ENCODE data around the gene MMP24OS. TPM values are rescaled to one million over a fixed set of nuclear protein-coding genes. Genes with fewer than 3 reads are reported as not detected.

The MMP24OS gene
- total RNA-seq, 5 donors from 2014 or later (not counting 1 experiment from before 2014, with no cell fraction given), result 59.5 to 95.5 (median 72.0) TPM

- Histone ChIP-seq H3K4me3 (ENCODE audit: control insufficient read depth in 1 of 2, extremely low read depth in 1 of 2, low read length in 1 of 2) (no peak overlapping the region), H3K36me3 (ENCODE audit: control insufficient read depth in 2 of 2, extremely low read depth in 1 of 2, insufficient read depth in 1 of 2, low read length in 1 of 2) (no peaks in the 10 kb centered on the region), H3K27ac (ENCODE audit: low read length) (no peak overlapping the region), H3K9me3 (no peaks in the 10 kb centered on the region), H3K4me1 (ENCODE audit: control insufficient read depth in 1 of 2, extremely low read depth in 1 of 2, insufficient read depth in 2 of 2, low read length in 2 of 2) (no peaks in the 10 kb centered on the region), H3K27me3 (replicated peaks in 1 of 2; ENCODE audit: control insufficient read depth in 2 of 2, extremely low read depth in 1 of 2, insufficient read depth in 2 of 2, low read length in 1 of 2) (peaks cover 0 to 30% of the 10 kb centered on the region in 2 experiments)
- DNase-seq, result no peak
- ATAC-seq (replicated peaks in 1 of 4), result no peak
- Mint-ChIP-seq H3K27me3 (peaks cover 4 to 12% of the 10 kb centered on the region in 2 donors), H3K36me3 (no peaks in the 10 kb centered on the region), H3K4me3 (no peak overlapping the region), H3K27ac (no peak overlapping the region), H3K4me1 (no peaks in the 10 kb centered on the region), H3K9me3 (no peaks in the 10 kb centered on the region)
- POLR2A ChIA-PET, result interaction anchor here in 1 of 2 donors (0.5 kb wide), 1 partner anchor 841 kb away, joined by 10 read pairs; no protein-coding TSS in a partner anchor
- CTCF ChIA-PET, result no interaction called here
- 89% methylated on average over 17 of the region's 23 CpGs for WGBS (ENCODE audit: insufficient coverage)
Observed at GRCh38 chr20:35292504-35293285, 14.8 kb upstream of the MMP24OS start.

GRCh38 chr20:35291654-35292503 lies 14.0 kb upstream of the MMP24OS start, which contains the start of gene FAM83C:
FAM83C (minus strand) TSS chr20:35292425; CDS start chr20:35292304, 121 bp downstream.
- CTCF ChIA-PET, result no interaction called here
- WGBS (ENCODE audit: insufficient coverage), result 88% methylated on average over 36 of the region's 40 CpGs
- no peak within 1 kb of the TSS for H3K27ac Mint-ChIP-seq
- H3K36me3 Mint-ChIP-seq, result no peaks in the 10 kb centered on the region
- Histone ChIP-seq H3K27ac (ENCODE audit: low read length) (no peak within 1 kb of the TSS), H3K27me3 (replicated peaks in 1 of 2; ENCODE audit: control insufficient read depth in 2 of 2, extremely low read depth in 1 of 2, insufficient read depth in 2 of 2, low read length in 1 of 2) (peaks cover 0 to 34% of the 10 kb centered on the region in 2 experiments), H3K36me3 (ENCODE audit: control insufficient read depth in 2 of 2, extremely low read depth in 1 of 2, insufficient read depth in 1 of 2, low read length in 1 of 2) (no peaks in the 10 kb centered on the region), H3K4me1 (ENCODE audit: control insufficient read depth in 1 of 2, extremely low read depth in 1 of 2, insufficient read depth in 2 of 2, low read length in 2 of 2) (no peaks in the 10 kb centered on the region), H3K4me3 (ENCODE audit: control insufficient read depth in 1 of 2, extremely low read depth in 1 of 2, low read length in 1 of 2) (no peak within 1 kb of the TSS), H3K9me3 (no peaks in the 10 kb centered on the region)
- POLR2A ChIA-PET, result interaction anchor here in 1 of 2 donors (0.5 kb wide), 1 partner anchor 842 kb away, joined by 10 read pairs; no protein-coding TSS in a partner anchor
- no peaks in the 10 kb centered on the region for H3K9me3 Mint-ChIP-seq
- ATAC-seq (replicated peaks in 1 of 4) (no peak), DNase-seq (no peak)
- peaks cover 4 to 12% of the 10 kb centered on the region in 2 donors for H3K27me3 Mint-ChIP-seq
- H3K4me1 Mint-ChIP-seq, result no peaks in the 10 kb centered on the region
- no peak within 1 kb of the TSS for H3K4me3 Mint-ChIP-seq

GRCh38 chr20:35290887-35291417 lies 13.0 kb upstream of the MMP24OS start:
- no peaks in the 10 kb centered on the region for H3K9me3 ChIP-seq
- Mint-ChIP-seq H3K4me3 (no peak overlapping the region), H3K27me3 (peaks cover 4 to 12% of the 10 kb centered on the region in 2 donors), H3K4me1 (peaks cover 1 to 4% (median 2%) of the 10 kb centered on the region in 3 donors), H3K9me3 (no peaks in the 10 kb centered on the region), H3K36me3 (no peaks in the 10 kb centered on the region), H3K27ac (no peak overlapping the region)
- H3K27me3 ChIP-seq (replicated peaks in 1 of 2; ENCODE audit: control insufficient read depth in 2 of 2, extremely low read depth in 1 of 2, insufficient read depth in 2 of 2, low read length in 1 of 2), result peaks cover 0 to 28% of the 10 kb centered on the region in 2 experiments
- H3K36me3 ChIP-seq (ENCODE audit: control insufficient read depth in 2 of 2, extremely low read depth in 1 of 2, insufficient read depth in 1 of 2, low read length in 1 of 2), result no peaks in the 10 kb centered on the region
- ATAC-seq (replicated peaks in 1 of 4), result no peak
- no peak overlapping the region for H3K4me3 ChIP-seq (ENCODE audit: control insufficient read depth in 1 of 2, extremely low read depth in 1 of 2, low read length in 1 of 2)
- no peak overlapping the region for H3K27ac ChIP-seq (ENCODE audit: low read length)
- ChIA-PET POLR2A (no interaction called here), CTCF (interaction anchor here in 1 of 2 donors (0.5 to 0.6 kb wide), 2 partner anchors 196 to 1369 kb away, joined by 3 read pairs; no protein-coding TSS in a partner anchor)
- H3K4me1 ChIP-seq (ENCODE audit: control insufficient read depth in 1 of 2, extremely low read depth in 1 of 2, insufficient read depth in 2 of 2, low read length in 2 of 2), result no peaks in the 10 kb centered on the region
- WGBS (ENCODE audit: insufficient coverage), result 89% methylated on average over 3 of the region's 7 CpGs
- no peak for DNase-seq

- no peak for ATAC-seq (replicated peaks in 1 of 4)
- peaks cover 0 to 1% of the 10 kb centered on the region in 2 experiments for H3K4me1 ChIP-seq (ENCODE audit: control insufficient read depth in 1 of 2, extremely low read depth in 1 of 2, insufficient read depth in 2 of 2, low read length in 2 of 2)
- no peaks in the 10 kb centered on the region for H3K9me3 ChIP-seq
- Mint-ChIP-seq H3K4me1 (peaks cover 7 to 10% (median 8%) of the 10 kb centered on the region in 3 donors), H3K27me3 (peaks cover 3 to 12% of the 10 kb centered on the region in 2 donors), H3K9me3 (no peaks in the 10 kb centered on the region), H3K27ac (no peak overlapping the region), H3K36me3 (no peaks in the 10 kb centered on the region), H3K4me3 (no peak overlapping the region)
- 78% methylated on average over 6 of the region's 7 CpGs for WGBS (ENCODE audit: insufficient coverage)
- H3K27me3 ChIP-seq (replicated peaks in 1 of 2; ENCODE audit: control insufficient read depth in 2 of 2, extremely low read depth in 1 of 2, insufficient read depth in 2 of 2, low read length in 1 of 2), result peaks cover 0 to 26% of the 10 kb centered on the region in 2 experiments
- ChIA-PET CTCF (interaction anchor here in 1 of 2 donors (0.5 to 0.6 kb wide), 3 partner anchors 147 to 1370 kb away, joined by 3 read pairs; no protein-coding TSS in a partner anchor), POLR2A (interaction anchor here in 1 of 2 donors (0.5 kb wide), 1 partner anchor 554 kb away, joined by 3 read pairs; no protein-coding TSS in a partner anchor)
- no peak overlapping the region for H3K4me3 ChIP-seq (ENCODE audit: control insufficient read depth in 1 of 2, extremely low read depth in 1 of 2, low read length in 1 of 2)
- no peak overlapping the region for H3K27ac ChIP-seq (ENCODE audit: low read length)
- DNase-seq, result no peak
- H3K36me3 ChIP-seq (ENCODE audit: control insufficient read depth in 2 of 2, extremely low read depth in 1 of 2, insufficient read depth in 1 of 2, low read length in 1 of 2), result no peaks in the 10 kb centered on the region
Observed at GRCh38 chr20:35290186-35290886, 12.4 kb upstream of the MMP24OS start.

GRCh38 chr20:35288325-35289060 lies 10.6 kb upstream of the MMP24OS start:
- Mint-ChIP-seq H3K36me3 (no peaks in the 10 kb centered on the region), H3K4me1 (peaks cover 19 to 24% (median 21%) of the 10 kb centered on the region in 3 donors), H3K4me3 (no peak overlapping the region), H3K9me3 (no peaks in the 10 kb centered on the region), H3K27ac (no peak overlapping the region), H3K27me3 (peaks cover 0 to 8% of the 10 kb centered on the region in 2 donors)
- CTCF ChIA-PET, result interaction anchor here in 1 of 2 donors (0.7 kb wide), 1 partner anchor 14 kb away, joined by 4 read pairs; no protein-coding TSS in a partner anchor
- ATAC-seq (replicated peaks in 1 of 4) (no peak), DNase-seq (no peak)
- H3K36me3 ChIP-seq (ENCODE audit: control insufficient read depth in 2 of 2, extremely low read depth in 1 of 2, insufficient read depth in 1 of 2, low read length in 1 of 2), result no peaks in the 10 kb centered on the region
- no peak overlapping the region for H3K4me3 ChIP-seq (ENCODE audit: control insufficient read depth in 1 of 2, extremely low read depth in 1 of 2, low read length in 1 of 2)
- WGBS (ENCODE audit: insufficient coverage), result 82% methylated on average over 7 of the region's 19 CpGs
- POLR2A ChIA-PET, result no interaction called here
- H3K27me3 ChIP-seq (replicated peaks in 1 of 2; ENCODE audit: control insufficient read depth in 2 of 2, extremely low read depth in 1 of 2, insufficient read depth in 2 of 2, low read length in 1 of 2), result peaks cover 0 to 16% of the 10 kb centered on the region in 2 experiments
- no peaks in the 10 kb centered on the region for H3K9me3 ChIP-seq
- no peak overlapping the region for H3K27ac ChIP-seq (ENCODE audit: low read length)
- peaks cover 5 to 19% of the 10 kb centered on the region in 2 experiments for H3K4me1 ChIP-seq (ENCODE audit: control insufficient read depth in 1 of 2, extremely low read depth in 1 of 2, insufficient read depth in 2 of 2, low read length in 2 of 2)
